ENCODE data around the gene PEX19. TPM values are rescaled to one million over a fixed set of nuclear protein-coding genes. Genes with fewer than 3 reads are reported as not detected.

PEX19 gene
- total and polyA plus RNA-seq, 10 of the 15 experiments (the other 5 are each of a cell fraction or from before 2014, with no cell fraction given) = 27.1 to 58.1 (median 39.6) TPM

GRCh38 chr1:160227561-160227960 lies 57.4 kb downstream of the PEX19 start:
- ATAC-seq = no peak
- in situ Hi-C loops (cut with MboI) = no loop called here
- Histone ChIP-seq H3K9ac (ENCODE audit: control insufficient read depth, insufficient read depth, low read length) (no peak overlapping the region), H3K27ac (ENCODE audit: control insufficient read depth, insufficient read depth) (no peak overlapping the region), H4K20me1 (ENCODE audit: control insufficient read depth, insufficient read depth) (no peaks in the 10 kb centered on the region), H2AFZ (ENCODE audit: control insufficient read depth, low read depth, low read length) (no peak overlapping the region), H3K36me3 (ENCODE audit: control insufficient read depth in 2 of 2, insufficient read depth in 2 of 2, low read length in 1 of 2) (peaks cover 20 to 53% of the 10 kb centered on the region in 2 experiments), H3K4me3 (no peak overlapping the region), H3K9me3 (replicated peaks; ENCODE audit: control insufficient read depth, insufficient read depth, low read length) (no peaks in the 10 kb centered on the region), H3K4me2 (ENCODE audit: control insufficient read depth, insufficient read depth) (no peak overlapping the region), H3K4me1 (ENCODE audit: control insufficient read depth, insufficient read depth, low read length) (no peaks in the 10 kb centered on the region; the same call in 1 of the 2 replicates), H3K79me2 (ENCODE audit: control insufficient read depth, insufficient read depth, low read length) (no peaks in the 10 kb centered on the region), H3K27me3 (replicated peaks in 1 of 2; ENCODE audit: control insufficient read depth in 2 of 2, insufficient read depth in 2 of 2, low read length in 1 of 2) (no peaks in the 10 kb centered on the region)
- WGBS (ENCODE audit: insufficient coverage, insufficient replicate concordance, low lambda C conversion rate, missing lambda C conversion rate) = 94% methylated on average over 1 of the region's 1 CpG
- ChIA-PET POLR2A (interaction anchor here (0.9 kb wide), 1 partner anchor 25 kb away, joined by 3 read pairs; no protein-coding TSS in a partner anchor), SMC1A (ENCODE audit: uncharacterized antibody, unreplicated experiment) (interaction anchor here (0.6 to 3.3 kb wide), 10 partner anchors 13 to 390 kb away, joined by 3 to 17 read pairs (median 4); no protein-coding TSS in a partner anchor), CTCF (interaction anchor here (0.5 to 6.3 kb wide), 11 partner anchors 7 to 149 kb away, joined by 4 to 40 read pairs (median 6); partner anchors contain the start of gene PEX19), RAD21 (ENCODE audit: unreplicated experiment) (interaction anchor here (0.9 to 1.4 kb wide), 5 partner anchors 8 to 149 kb away, joined by 3 to 4 read pairs (median 3); no protein-coding TSS in a partner anchor)
- TF ChIP-seq ZBTB40 (IDR thresholded peaks at IDR 0.05; ENCODE audit: borderline replicate concordance) (peak; percentile 89), DPF2 (IDR thresholded peaks at IDR 0.05) (no peak)
- FAIRE-seq = no peak
- BruUV-seq (replicated peaks) = no TSS peak
- DNase-seq (ENCODE audit: low read depth, low spot score) = no peak
- intact Hi-C loops (cut with micrococcal nuclease; ENCODE audit: unreplicated experiment) = no loop called here
